K562 (cell line): ENCODE measurements around the gene ANKRD23. TPM values are rescaled to one million over a fixed set of nuclear protein-coding genes. Genes with fewer than 3 reads are reported as not detected.
A peak's percentile ranks its signal among the peaks of the same experiment; 100 is the strongest.

Experiments
- ATAC-seq: fragments of 200-7000 bp; cut with Tn5 transposase; 3 replicates; pipeline ENCODE4 v1.9.1; 2020; ENCODE audit warnings: moderate library complexity
- BruUV-seq: library from RNA; stranded (reverse); fragments of 400-500 nt; replicated peaks from 2 replicates; lab custom pipeline; 2021; lab: Mats Ljungman, UMichigan
- CTCF ChIA-PET: fragments of 300-600 bp; formaldehyde crosslinking; extraction: SDS; loops from one replicate; lab custom pipeline; 2021; ENCODE audit warnings: low intra/inter-chr PET ratio; lab: Yijun Ruan, JAX
- POLR2A ChIA-PET: fragments of 300-600, 350-650 bp; sonication (Branson Sonifier 250); formaldehyde crosslinking; extraction: SDS; loops from one replicate; lab custom pipeline; 2021; ENCODE audit warnings: antibody characterized with exemption, inconsistent platforms; lab: Yijun Ruan, JAX
- DNase-seq, 4 experiments: peaks; one replicate each; pipeline versions ENCODE4 v3.0.0 to v3.0.0-alpha.2; 2011 to 2018; ENCODE audit warnings: low spot score in 3 of 4, mixed read lengths in 3 of 4; ENCODE audit errors: extremely low read depth in 1 of 4
- FAIRE-seq: peaks from 2 replicates; lab custom pipeline; 2011; peaks lifted over from hg19 to GRCh38; lab: Jason Lieb, UNC
- H2AFZ ChIP-seq: 2 replicates; pipeline ENCODE4 v1.6.0; 2011; ENCODE audit warnings: low read depth, low read length, control low read depth, inconsistent platforms
- H3K27ac ChIP-seq: fragments of 200-600 bp; 3 replicates; pipeline ENCODE4 v1.8.0; 2011; ENCODE audit warnings: low read depth, mild to moderate bottlenecking, control low read depth, inconsistent platforms, low read length, moderate library complexity, mixed read lengths; ENCODE audit errors: extremely low read depth
- H3K27me3 ChIP-seq, 2 experiments: fragments of 300-600 bp in 1 of 2; 2 replicates in 1 of 2; 3 replicates in 1 of 2; pipeline versions ENCODE4 v1.6.0 to v1.8.0; 2011; ENCODE audit warnings: inconsistent platforms in 2 of 2, low read length in 2 of 2, mild to moderate bottlenecking in 1 of 2, mixed read lengths in 1 of 2, moderate library complexity in 1 of 2; ENCODE audit not compliant: control insufficient read depth in 2 of 2, insufficient read depth in 2 of 2
- H3K36me3 ChIP-seq: fragments of 300-600 bp; 3 replicates; pipeline ENCODE4 v1.8.0; 2011; ENCODE audit warnings: mild to moderate bottlenecking, low read length, inconsistent platforms; ENCODE audit not compliant: control insufficient read depth, insufficient read depth
- H3K4me1 ChIP-seq, 2 experiments: fragments of 200-600 bp in 1 of 2; replicated peaks in 1 of 2; 2 replicates in 1 of 2; 3 replicates in 1 of 2; pipeline versions ENCODE4 v1.5.1 to v1.8.0; 2011; ENCODE audit warnings: inconsistent platforms in 2 of 2, low read length in 2 of 2, mild to moderate bottlenecking in 1 of 2, mixed read lengths in 1 of 2, moderate library complexity in 1 of 2; ENCODE audit not compliant: control insufficient read depth in 2 of 2, insufficient read depth in 2 of 2
- H3K4me2 ChIP-seq: 2 replicates; pipeline ENCODE4 v1.6.1; 2011; ENCODE audit warnings: low read length, control low read depth, inconsistent platforms, mixed read lengths; ENCODE audit not compliant: insufficient read depth
- H3K4me3 ChIP-seq: fragments of 200-600 bp; sonication (generic), shearing (Covaris generic); 2 replicates; pipeline ENCODE4 v1.5.1; 2016; ENCODE audit warnings: control low read depth, inconsistent platforms
- H3K79me2 ChIP-seq: fragments of 200-600 bp; 3 replicates; pipeline ENCODE4 v1.8.0; 2011; ENCODE audit warnings: low read length, inconsistent platforms; ENCODE audit not compliant: control insufficient read depth, insufficient read depth
- H3K9ac ChIP-seq, 2 experiments: 2 replicates each; pipeline versions ENCODE4 v1.6.0 to v1.6.1; 2011; ENCODE audit warnings: low read depth in 2 of 2, low read length in 2 of 2, control low read depth in 1 of 2, inconsistent platforms in 1 of 2, mild to moderate bottlenecking in 1 of 2, mixed read lengths in 1 of 2; ENCODE audit not compliant: insufficient read depth in 1 of 2
- H3K9me1 ChIP-seq: one replicate; pipeline ENCODE4 v1.6.0; 2011; ENCODE audit warnings: inconsistent platforms, mild to moderate bottlenecking, low read length, moderate library complexity; ENCODE audit not compliant: control insufficient read depth, insufficient read depth
- H3K9me3 ChIP-seq: replicated peaks from 2 replicates; pipeline ENCODE4 v1.5.1; 2011; ENCODE audit warnings: low read depth, low read length, inconsistent platforms; ENCODE audit not compliant: control insufficient read depth, insufficient read depth
- H4K20me1 ChIP-seq: replicated peaks from 2 replicates; pipeline ENCODE4 v1.6.1; 2011; ENCODE audit warnings: low read length, inconsistent platforms, mixed read lengths; ENCODE audit not compliant: control insufficient read depth, insufficient read depth
- ARNT ChIP-seq, 2 experiments: fragments of 450-650 bp; IDR thresholded peaks; 2 replicates each; pipeline ENCODE4 v1.6.1; 2016; ENCODE audit warnings: mild to moderate bottlenecking in 1 of 2
- BACH1 ChIP-seq: fragments of 200-800 bp; sonication (Bioruptor generic); IDR thresholded peaks from 2 replicates; pipeline ENCODE4 v1.6.1; 2016; ENCODE audit warnings: missing genetic modification characterization, missing compliant biosample characterization
- CCAR2 ChIP-seq: fragments of 200-400 bp; formaldehyde crosslinking; IDR thresholded peaks from 2 replicates; pipeline ENCODE4 v1.6.1; 2017; ENCODE audit warnings: mild to moderate bottlenecking, low read depth, low read length
- CEBPG ChIP-seq, 3 experiments: fragments of 200-800 bp in 1 of 3; sonication (Bioruptor generic) in 1 of 3; sonication (generic) in 1 of 3; formaldehyde crosslinking in 1 of 3; IDR thresholded peaks in 2 of 3; conservative IDR thresholded peaks in 1 of 3; 2 replicates each; pipeline versions ENCODE4 v1.6.1 to v1.8.0; 2016 to 2022; ENCODE audit warnings: missing compliant biosample characterization in 2 of 3, missing genetic modification characterization in 2 of 3, mild to moderate bottlenecking in 1 of 3, missing genetic modification reagents in 1 of 3
- CSDE1 ChIP-seq, 2 experiments: fragments of 450-650 bp; IDR thresholded peaks; 2 replicates each; pipeline ENCODE4 v1.6.1; 2016; ENCODE audit warnings: mild to moderate bottlenecking in 1 of 2
- ETV6 ChIP-seq, 3 experiments: fragments of 150-350 bp in 1 of 3; sonication (generic) in 1 of 3; formaldehyde crosslinking in 1 of 3; IDR thresholded peaks; 2 replicates each; pipeline versions ENCODE4 v1.6.1 to v1.8.0; 2014 to 2022; ENCODE audit warnings: borderline replicate concordance in 2 of 3, low read depth in 2 of 3, antibody characterized with exemption in 1 of 3, low read length in 1 of 3, mild to moderate bottlenecking in 1 of 3, missing genetic modification reagents in 1 of 3
- FIP1L1 ChIP-seq: fragments of 200-400 bp; formaldehyde crosslinking; IDR thresholded peaks from 2 replicates; pipeline ENCODE4 v1.6.1; 2018; ENCODE audit warnings: mild to moderate bottlenecking, low read depth, low read length; ENCODE audit not compliant: poor library complexity, severe bottlenecking
- GATA2 ChIP-seq: sonication (generic); formaldehyde crosslinking; IDR thresholded peaks from 2 replicates; pipeline ENCODE4 v1.4.0; 2020; ENCODE audit warnings: mild to moderate bottlenecking, missing genetic modification reagents
- HEY1 ChIP-seq: fragments of 250-450 bp; sonication (Bioruptor Pico); IDR thresholded peaks from 2 replicates; pipeline ENCODE4 v1.5.0; 2020; ENCODE audit warnings: mild to moderate bottlenecking, moderate library complexity, borderline replicate concordance
- KLF1 ChIP-seq: fragments of 450-650 bp; IDR thresholded peaks from 2 replicates; pipeline ENCODE4 v1.6.1; 2016; ENCODE audit warnings: missing genetic modification characterization, missing compliant biosample characterization
- KLF10 ChIP-seq: fragments of 250-450 bp; sonication (Bioruptor Pico); IDR thresholded peaks from 2 replicates; pipeline ENCODE4 v1.6.1; 2021; ENCODE audit warnings: matching md5 sums
- LCOR ChIP-seq: sonication (generic); formaldehyde crosslinking; IDR thresholded peaks from 2 replicates; pipeline ENCODE4 v1.8.0; 2022; ENCODE audit warnings: mild to moderate bottlenecking, missing genetic modification reagents
- PHF21A ChIP-seq: fragments of 450-650 bp; IDR thresholded peaks from 2 replicates; pipeline ENCODE4 v1.6.1; 2017; ENCODE audit warnings: low read depth, borderline replicate concordance
- POLR2B ChIP-seq: fragments of 450-650 bp; IDR thresholded peaks from 2 replicates; pipeline ENCODE4 v1.6.1; 2018; ENCODE audit warnings: low read depth; ENCODE audit not compliant: partially characterized antibody
- POLR2G ChIP-seq: fragments of 200-400 bp; formaldehyde crosslinking; IDR thresholded peaks from 2 replicates; pipeline ENCODE4 v1.6.1; 2017; ENCODE audit warnings: low read depth, mild to moderate bottlenecking, antibody characterized with exemption, low read length, moderate library complexity
- RBM17 ChIP-seq: fragments of 200-400 bp; formaldehyde crosslinking; IDR thresholded peaks from 2 replicates; pipeline ENCODE4 v1.6.1; 2017; ENCODE audit warnings: low read depth, mild to moderate bottlenecking, low read length, borderline replicate concordance
- TRIM28 ChIP-seq: fragments of 450-650 bp; IDR thresholded peaks from 2 replicates; pipeline ENCODE4 v1.6.1; 2017
- XRCC3 ChIP-seq: fragments of 450-650 bp; IDR thresholded peaks from 2 replicates; pipeline ENCODE4 v1.6.1; 2017; ENCODE audit warnings: mild to moderate bottlenecking, moderate library complexity
- ZC3H11A ChIP-seq: IDR thresholded peaks from 2 replicates; pipeline ENCODE4 v1.6.1; 2012; ENCODE audit warnings: low read depth, low read length, improper control_type of control experiment
- ZFP1 ChIP-seq: fragments of 450-650 bp; formaldehyde crosslinking; IDR thresholded peaks from 2 replicates; pipeline ENCODE4 v1.4.0; 2020; ENCODE audit warnings: mild to moderate bottlenecking, mixed read lengths
- ZNF224 ChIP-seq: sonication (generic); formaldehyde crosslinking; IDR thresholded peaks from 2 replicates; pipeline ENCODE4 v1.8.0; 2022; ENCODE audit warnings: mild to moderate bottlenecking, missing genetic modification reagents
- ZNF551 ChIP-seq: fragments of 250-450 bp; sonication (Bioruptor Pico); IDR thresholded peaks from 2 replicates; pipeline ENCODE4 v1.5.0; 2021; ENCODE audit warnings: mild to moderate bottlenecking, moderate library complexity
- ZNF589 ChIP-seq: fragments of 200-800 bp; sonication (Bioruptor generic); IDR thresholded peaks from 2 replicates; pipeline ENCODE4 v1.6.1; 2016; ENCODE audit warnings: low read depth, missing genetic modification characterization, missing compliant biosample characterization
- ZNF766 ChIP-seq: fragments of 200-800 bp; sonication (Bioruptor generic); conservative IDR thresholded peaks from 2 replicates; pipeline ENCODE4 v1.6.1; 2016; ENCODE audit warnings: missing genetic modification characterization, missing compliant biosample characterization
- WGBS: fragments of 100-300 bp; shearing (Covaris generic); methylation state at CpG from one replicate; pipeline ENCODE4 v1.1.6; 2016; ENCODE audit warnings: low coverage, mixed read lengths; ENCODE audit not compliant: insufficient coverage; ENCODE audit errors: missing lambda C conversion rate; 5-methylcytosine and 5-hydroxymethylcytosine counted together
- in situ Hi-C: fragments of 300-500 bp; cut with MboI; formaldehyde crosslinking; loops from 4 replicates; pipeline ENCODE4 v1.15.0; 2018; ENCODE audit warnings: inconsistent platforms, mixed read lengths
- intact Hi-C: fragments of 100-400 bp; cut with micrococcal nuclease; formaldehyde crosslinking; loops from 2 replicates; pipeline ENCODE4 v1.14.2; 2022
- polyA plus RNA-seq, 8 experiments: library from polyadenylated mRNA; depleted of rRNA in 4 of 8; stranded (reverse) in 5 of 8; unstranded in 3 of 8; fragments of >200 nt; fragmentation: Nextera tagmentation in 2 of 8; fragmentation: Illumina TruSeq in 1 of 8; extraction: Ambion mirVana in 2 of 8; extraction: Trizol in 1 of 8; gene quantifications; 2 replicates each; pipeline versions ENCODE4 v1.2.1 to v1.2.3, GENCODE V29; 2011 to 2014; ENCODE audit warnings: inconsistent platforms in 1 of 8, missing spikeins in 1 of 8
- total RNA-seq, 7 experiments: library from RNA; depleted of rRNA in 6 of 7; stranded (reverse); fragments of >200 nt in 6 of 7; fragmentation: Illumina TruSeq in 2 of 7; extraction: Trizol in 2 of 7; gene quantifications; 2 replicates each; pipeline versions ENCODE4 v1.2.1 to v1.2.3, GENCODE V29; 2011 to 2021; ENCODE audit warnings: low replicate concordance in 1 of 7

Gene ANKRD23
- total and polyA plus RNA-seq, 9 of the 15 experiments (the other 6 are each of a cell fraction or from before 2014, with no cell fraction given) = 0.32 to 4.8 (median 2.8) TPM

GRCh38 chr2:96875498-96876268, 31.9 kb upstream of the ANKRD23 start:
- POLR2A ChIA-PET = interaction anchor here (0.7 to 11.3 kb wide), 10 partner anchors 9 to 147 kb away, joined by 3 to 112 read pairs (median 4); partner anchors contain the start of gene ANKRD39
- H3K4me2 ChIP-seq = no peak overlapping the region
- peak; percentile 29 for FAIRE-seq
- DNase-seq = no peak
- no peak overlapping the region for H2AFZ ChIP-seq
- TSS peak; percentile 67 for BruUV-seq
- H3K9ac ChIP-seq = peak overlapping the region in 1 of 2 experiments; percentile 85; a peak in 2 of 4 replicates
- in situ Hi-C loops = no loop called here
- H3K4me1 ChIP-seq = peaks cover 42 to 91% of the 10 kb centered on the region in 2 experiments
- H3K79me2 ChIP-seq = peaks cover 21% of the 10 kb centered on the region
- CTCF ChIA-PET = no interaction called here
- H4K20me1 ChIP-seq = no peaks in the 10 kb centered on the region
- H3K27ac ChIP-seq = peak overlapping the region; percentile 30; the same call in 1 of the 3 replicates
- ATAC-seq = peak; percentile 13
- no peaks in the 10 kb centered on the region for H3K9me3 ChIP-seq
- WGBS = 52% methylated on average over 8 of the region's 14 CpGs
- peaks cover 4% of the 10 kb centered on the region for H3K9me1 ChIP-seq
- intact Hi-C loops = no loop called here
- peaks cover 15% of the 10 kb centered on the region; the same call in 2 of the 3 replicates for H3K36me3 ChIP-seq
- no peak overlapping the region for H3K4me3 ChIP-seq
- H3K27me3 ChIP-seq = no peaks in the 10 kb centered on the region
- TF ChIP-seq ZNF589 (no peak), CSDE1 (IDR thresholded peaks at IDR 0.05) (no peak), KLF10 (CRISPR knock-in tag) (peak; percentile 78; the same call in 1 of the 2 replicates), POLR2B (peak; percentile 52), BACH1 (tag) (no peak), ZNF551 (CRISPR knock-in tag) (no peak), HEY1 (no peak), ZNF766 (CRISPR knock-in tag) (peak; percentile 79), POLR2G (peak; percentile 67), TRIM28 (no peak), ZC3H11A (no peak), FIP1L1 (no peak), KLF1 (tag) (no peak), ZFP1 (CRISPR knock-in tag) (0 out of 2 replicates have a peak, but pooled peaks have one; percentile 4), ETV6 (IDR thresholded peaks at IDR 0.05; ENCODE audit: borderline replicate concordance in 1 of 2, low read depth in 2 of 2, low read length in 1 of 2) (no peak), ETV6 (CRISPR knock-in tag; IDR thresholded peaks at IDR 0.05; ENCODE audit: borderline replicate concordance) (0 out of 2 replicates have a peak, but pooled peaks have one; percentile 45), PHF21A (no peak), ZNF224 (CRISPR knock-in tag) (0 out of 2 replicates have a peak, but pooled peaks have one; percentile 13), LCOR (CRISPR knock-in tag) (0 out of 2 replicates have a peak, but pooled peaks have one; percentile 21), CCAR2 (no peak), ARNT (IDR thresholded peaks at IDR 0.05) (no peak), GATA2 (CRISPR knock-in tag) (0 out of 2 replicates have a peak, but pooled peaks have one; percentile 13), XRCC3 (no peak), CEBPG (CRISPR knock-in tag; IDR thresholded peaks at IDR 0.05) (0 out of 2 replicates have a peak, but pooled peaks have one; percentile 17), CEBPG (tag; conservative IDR thresholded peaks at IDR 0.05 in 1 of 2, IDR thresholded peaks at IDR 0.05 in 1 of 2) (no peak), RBM17 (no peak)
